NK-92 (cell line): ENCODE data around the gene ATP6V1G2.
"Not testable (repeated sequence)": the region's sequence is repeated elsewhere in the genome, so short reads cannot be mapped to it uniquely, and the experiment has no call there.

ENCODE experiments used
- DNase-seq: peaks from one replicate; lab custom pipeline; 2025; ENCODE audit not compliant: unreplicated experiment; lab: John Stamatoyannopoulos, UW

ATP6V1G2 gene

GRCh38 chr6:31575952-31576685 lies 29.7 kb upstream of the ATP6V1G2 start:
- no peak for DNase-seq

- no peak for DNase-seq
Measured at GRCh38 chr6:31575335-31575901, 29.0 kb upstream of the ATP6V1G2 start, which contains the start of gene TNF. Gene TNF (plus strand): TSS chr6:31575565. CDS start chr6:31575742, 177 bp downstream.

GRCh38 chr6:31574106-31575061 lies 28.0 kb upstream of the ATP6V1G2 start:
- no peak for DNase-seq

- DNase-seq = no peak
Measured at GRCh38 chr6:31573239-31574105, 27.1 kb upstream of the ATP6V1G2 start.

- DNase-seq = no peak
Measured at GRCh38 chr6:31572041-31572911, 25.9 kb upstream of the ATP6V1G2 start, which contains the start of gene LTA. Gene LTA (plus strand): TSS chr6:31572289. CDS start chr6:31572743, 454 bp downstream.

GRCh38 chr6:31569861-31570536 lies 23.6 kb upstream of the ATP6V1G2 start:
- no peak for DNase-seq

- DNase-seq = no peak
Measured at GRCh38 chr6:31568537-31568961, 22.1 kb upstream of the ATP6V1G2 start.

- DNase-seq = no peak
Measured at GRCh38 chr6:31567531-31568370, 21.3 kb upstream of the ATP6V1G2 start.

GRCh38 chr6:31560697-31561058 lies 14.3 kb upstream of the ATP6V1G2 start:
- no peak for DNase-seq

- DNase-seq = no peak
Measured at GRCh38 chr6:31559958-31560696, 13.7 kb upstream of the ATP6V1G2 start.

- DNase-seq = no peak
Measured at GRCh38 chr6:31559606-31559957, 13.2 kb upstream of the ATP6V1G2 start.

- DNase-seq = no peak
Measured at GRCh38 chr6:31558631-31559500, 12.5 kb upstream of the ATP6V1G2 start.

- no peak for DNase-seq
Measured at GRCh38 chr6:31558318-31558625, 11.9 kb upstream of the ATP6V1G2 start.

GRCh38 chr6:31557443-31558317 lies 11.3 kb upstream of the ATP6V1G2 start:
- no peak for DNase-seq

GRCh38 chr6:31556307-31556706 lies 9.9 kb upstream of the ATP6V1G2 start:
- DNase-seq = no peak

- DNase-seq = not testable (repeated sequence)
Measured at GRCh38 chr6:31551371-31551770, 5.0 kb upstream of the ATP6V1G2 start.
